IMR-90 (cell line): ENCODE data around the gene GPR89A. TPM values are rescaled to one million over a fixed set of nuclear protein-coding genes. Genes with fewer than 3 reads are reported as not detected.

Experiments used
- ATAC-seq: fragments of 200-7000 bp; cut with Tn5 transposase; 2 replicates; pipeline ENCODE4 v1.9.1; 2020; ENCODE audit warnings: low read depth, mild to moderate bottlenecking, moderate library complexity
- BruUV-seq: library from RNA; stranded (reverse); fragments of 400-500 nt; replicated peaks from 2 replicates; lab custom pipeline; 2021; lab: Mats Ljungman, UMichigan
- CTCF ChIA-PET: fragments of 300-600 bp; formaldehyde crosslinking; extraction: SDS; loops from one replicate; lab custom pipeline; 2021; ENCODE audit warnings: antibody characterized with exemption; lab: Yijun Ruan, JAX
- POLR2A ChIA-PET: fragments of 300-600 bp; sonication (Branson Sonifier 250); formaldehyde crosslinking; loops from one replicate; lab custom pipeline; 2022; ENCODE audit warnings: antibody characterized with exemption; ENCODE audit not compliant: unreplicated experiment; lab: Charles Lee
- DNase-seq: peaks from one replicate; pipeline ENCODE4 v3.0.0; 2013
- H2AFZ ChIP-seq: replicated peaks from 2 replicates; pipeline ENCODE3; 2013; ENCODE audit warnings: low read length, mild to moderate bottlenecking; ENCODE audit not compliant: poor library complexity
- H2AK5ac ChIP-seq: 2 replicates; pipeline ENCODE4 v1.6.1; 2013; ENCODE audit warnings: low read depth, low read length, inconsistent platforms
- H2AK9ac ChIP-seq: replicated peaks from 2 replicates; pipeline ENCODE3; 2013; ENCODE audit warnings: mild to moderate bottlenecking, low read depth, low read length, moderate library complexity; ENCODE audit not compliant: poor library complexity
- H2BK120ac ChIP-seq: 2 replicates; pipeline ENCODE4 v1.6.1; 2013; ENCODE audit warnings: low read depth, low read length, inconsistent platforms
- H2BK15ac ChIP-seq: 3 replicates; pipeline ENCODE4 v1.6.1; 2013; ENCODE audit warnings: low read depth, low read length, inconsistent platforms
- H2BK20ac ChIP-seq: 2 replicates; pipeline ENCODE4 v1.6.1; 2013; ENCODE audit warnings: low read depth, mild to moderate bottlenecking, inconsistent platforms, low read length, moderate library complexity
- H2BK5ac ChIP-seq: 2 replicates; pipeline ENCODE4 v1.6.1; 2013; ENCODE audit warnings: mild to moderate bottlenecking, low read depth, low read length, inconsistent platforms; ENCODE audit not compliant: poor library complexity, severe bottlenecking
- H3K14ac ChIP-seq: replicated peaks from 2 replicates; pipeline ENCODE4 v1.6.1; 2013; ENCODE audit warnings: low read depth, low read length, inconsistent platforms
- H3K18ac ChIP-seq: 2 replicates; pipeline ENCODE4 v1.6.1; 2013; ENCODE audit warnings: low read depth, low read length, control low read depth
- H3K23ac ChIP-seq: 2 replicates; pipeline ENCODE4 v1.6.1; 2013; ENCODE audit warnings: low read depth, low read length, inconsistent platforms
- H3K27ac ChIP-seq: 2 replicates; pipeline ENCODE4 v1.5.1; 2013; ENCODE audit warnings: mild to moderate bottlenecking, control low read depth, low read length; ENCODE audit not compliant: insufficient read depth
- H3K27me3 ChIP-seq: 2 replicates; pipeline ENCODE4 v1.6.1; 2013; ENCODE audit warnings: low read length; ENCODE audit not compliant: control insufficient read depth, insufficient read depth
- H3K36me3 ChIP-seq: 2 replicates; pipeline ENCODE4 v1.6.1; 2013; ENCODE audit warnings: low read length, mixed read lengths; ENCODE audit not compliant: control insufficient read depth, insufficient read depth
- H3K4ac ChIP-seq: 2 replicates; pipeline ENCODE4 v1.6.1; 2013; ENCODE audit warnings: low read depth, low read length, inconsistent platforms
- H3K4me1 ChIP-seq: 2 replicates; pipeline ENCODE4 v1.6.1; 2013; ENCODE audit warnings: low read length, mixed read lengths; ENCODE audit not compliant: control insufficient read depth, insufficient read depth
- H3K4me2 ChIP-seq: 2 replicates; pipeline ENCODE4 v1.6.1; 2013; ENCODE audit warnings: low read depth, mild to moderate bottlenecking, control low read depth, low read length, moderate library complexity
- H3K4me3 ChIP-seq: 2 replicates; pipeline ENCODE4 v1.5.1; 2013; ENCODE audit warnings: low read depth, mild to moderate bottlenecking, control low read depth, low read length, moderate library complexity; ENCODE audit not compliant: insufficient read depth
- H3K56ac ChIP-seq: 2 replicates; pipeline ENCODE4 v1.6.1; 2013; ENCODE audit warnings: low read length, inconsistent platforms; ENCODE audit not compliant: insufficient read depth; ENCODE audit errors: extremely low read depth
- H3K79me1 ChIP-seq, 2 experiments: 2 replicates each; pipeline ENCODE4 v1.6.1; 2013; ENCODE audit warnings: low read length in 2 of 2, inconsistent platforms in 1 of 2, low read depth in 1 of 2
- H3K9ac ChIP-seq: 2 replicates; pipeline ENCODE4 v1.6.1; 2013; ENCODE audit warnings: low read depth, low read length, control low read depth
- H3K9me1 ChIP-seq: 2 replicates; pipeline ENCODE4 v1.6.1; 2013; ENCODE audit warnings: low read length, inconsistent platforms; ENCODE audit not compliant: insufficient read depth
- H3K9me3 ChIP-seq: 2 replicates; pipeline ENCODE4 v1.6.1; 2013; ENCODE audit warnings: low read length; ENCODE audit not compliant: control insufficient read depth, insufficient read depth
- H4K20me1 ChIP-seq: 2 replicates; pipeline ENCODE4 v1.6.1; 2013; ENCODE audit warnings: low read length, inconsistent platforms; ENCODE audit not compliant: insufficient read depth
- H4K5ac ChIP-seq: 2 replicates; pipeline ENCODE4 v1.6.1; 2013; ENCODE audit warnings: mild to moderate bottlenecking, low read depth, low read length, control low read depth
- H4K8ac ChIP-seq, 2 experiments: 2 replicates each; pipeline ENCODE4 v1.6.1; 2013; ENCODE audit warnings: low read depth in 2 of 2, low read length in 2 of 2, control low read depth in 1 of 2, inconsistent platforms in 1 of 2
- H4K91ac ChIP-seq: 2 replicates; pipeline ENCODE4 v1.6.1; 2013; ENCODE audit warnings: low read depth, low read length, inconsistent platforms; ENCODE audit not compliant: insufficient read depth
- BHLHE40 ChIP-seq: fragments of 150-350 bp; IDR thresholded peaks from 2 replicates; pipeline ENCODE4 v1.6.1; 2016; ENCODE audit warnings: mild to moderate bottlenecking, low read depth, low read length
- CEBPB ChIP-seq: IDR thresholded peaks from 2 replicates; pipeline ENCODE4 v1.6.1; 2012; ENCODE audit warnings: low read depth, low read length, improper control_type of control experiment
- CHD1 ChIP-seq: IDR thresholded peaks from 2 replicates; pipeline ENCODE4 v1.6.1; 2012; ENCODE audit warnings: low read depth, low read length, improper control_type of control experiment
- CTCF ChIP-seq: conservative IDR thresholded peaks from 2 replicates; pipeline ENCODE4 v1.5.1; 2012; ENCODE audit warnings: mild to moderate bottlenecking, low read depth, low read length, improper control_type of control experiment
- MAFK ChIP-seq: IDR thresholded peaks from 2 replicates; pipeline ENCODE4 v1.6.1; 2012; ENCODE audit warnings: low read depth, low read length, improper control_type of control experiment
- POLR2A ChIP-seq: IDR thresholded peaks from 2 replicates; pipeline ENCODE4 v1.6.1; 2012; ENCODE audit warnings: mild to moderate bottlenecking, low read depth, low read length
- RAD21 ChIP-seq: IDR thresholded peaks from 2 replicates; pipeline ENCODE4 v1.6.1; 2012; ENCODE audit warnings: low read length, improper control_type of control experiment
- RCOR1 ChIP-seq: IDR thresholded peaks from 2 replicates; pipeline ENCODE4 v1.6.1; 2012; ENCODE audit warnings: mild to moderate bottlenecking, low read length, improper control_type of control experiment; ENCODE audit not compliant: insufficient replicate concordance
- RFX5 ChIP-seq: IDR thresholded peaks from 2 replicates; pipeline ENCODE4 v1.8.0; 2012; ENCODE audit warnings: low read depth, mild to moderate bottlenecking, low read length, moderate library complexity
- SMC3 ChIP-seq: fragments of 150-350 bp; IDR thresholded peaks from 2 replicates; pipeline ENCODE4 v1.6.1; 2016; ENCODE audit warnings: low read depth, mild to moderate bottlenecking, antibody characterized with exemption, low read length, moderate library complexity
- USF2 ChIP-seq: fragments of 150-350 bp; IDR thresholded peaks from 2 replicates; pipeline ENCODE4 v1.6.1; 2017; ENCODE audit warnings: mild to moderate bottlenecking, antibody characterized with exemption, low read length, low read depth
- WGBS, 2 experiments: methylation state at CpG; one replicate each; pipeline versions ENCODE4 v1.1.5 to v1.1.7; 2013; ENCODE audit warnings: missing lambda C conversion rate in 2 of 2; ENCODE audit not compliant: insufficient read length in 1 of 2; ENCODE audit errors: extremely low coverage in 2 of 2; 5-methylcytosine and 5-hydroxymethylcytosine counted together
- dilution Hi-C: fragments of 300-500 bp; cut with HindIII; formaldehyde crosslinking; loops from one replicate; pipeline ENCODE4 v1.14.3; 2018; ENCODE audit warnings: low sequenced_read_pairs; ENCODE audit not compliant: unreplicated experiment
- in situ Hi-C: fragments of 300-500 bp; cut with MboI; formaldehyde crosslinking; loops from 3 replicates; pipeline ENCODE4 v1.14.3; 2019; ENCODE audit warnings: low sequenced_read_pairs, inconsistent platforms, mixed read lengths
- intact Hi-C: fragments of 100-400 bp; cut with micrococcal nuclease; formaldehyde crosslinking; loops from 2 replicates; pipeline ENCODE4 v1.10.0; 2022
- polyA plus RNA-seq, 3 experiments: library from polyadenylated mRNA; depleted of rRNA; stranded (reverse); fragments of >200 nt; gene quantifications; 2 replicates each; pipeline ENCODE4 v1.2.3, GENCODE V29; 2012; ENCODE audit warnings: low replicate concordance in 1 of 3
- total RNA-seq: library from RNA; depleted of rRNA; stranded (reverse); fragments of >200 nt; gene quantifications from 2 replicates; pipeline ENCODE4 v1.2.3, GENCODE V29; 2012
- TF ChIP-seq, protein P1 (sequence below): fragments of 150-350 bp; IDR thresholded peaks from 2 replicates; pipeline ENCODE4 v1.6.1; 2016; ENCODE audit warnings: low read depth, mild to moderate bottlenecking, low read length, moderate library complexity, borderline replicate concordance

GPR89A gene
- total and polyA plus RNA-seq, 2 of the 4 experiments (the other 2 are of a cell fraction), result 13.5 to 29.0 TPM

DNA sequence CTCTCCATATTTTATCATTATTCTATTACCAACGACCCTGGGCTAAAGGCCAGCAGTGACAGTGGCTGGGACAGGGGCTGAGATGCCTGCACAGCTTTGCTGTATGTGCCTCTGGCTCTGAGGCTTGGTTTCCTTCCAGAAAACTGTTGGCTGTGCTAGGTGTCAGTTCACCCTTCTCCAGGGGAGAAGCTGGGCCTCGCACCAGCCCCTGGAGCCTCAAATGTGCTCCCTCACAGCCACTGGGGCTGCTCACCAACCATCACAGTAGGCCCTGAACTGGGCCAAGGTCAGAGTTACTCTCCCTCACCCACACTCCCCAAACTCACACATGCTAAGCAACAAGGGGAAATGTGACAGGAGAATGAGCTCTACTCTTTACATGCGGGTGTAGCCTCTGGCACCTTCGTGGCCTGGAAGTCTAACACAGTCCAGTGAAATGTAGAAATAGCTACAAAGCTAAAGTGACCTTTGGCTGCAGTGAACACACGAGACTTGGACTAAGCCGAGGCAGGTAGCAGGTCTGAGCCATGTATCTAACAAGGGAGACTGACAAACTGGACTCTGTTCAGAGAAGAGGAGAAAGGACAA lies 106.8 kb downstream of the GPR89A start (continued):
- TF ChIP-seq USF2, result no peak

DNA sequence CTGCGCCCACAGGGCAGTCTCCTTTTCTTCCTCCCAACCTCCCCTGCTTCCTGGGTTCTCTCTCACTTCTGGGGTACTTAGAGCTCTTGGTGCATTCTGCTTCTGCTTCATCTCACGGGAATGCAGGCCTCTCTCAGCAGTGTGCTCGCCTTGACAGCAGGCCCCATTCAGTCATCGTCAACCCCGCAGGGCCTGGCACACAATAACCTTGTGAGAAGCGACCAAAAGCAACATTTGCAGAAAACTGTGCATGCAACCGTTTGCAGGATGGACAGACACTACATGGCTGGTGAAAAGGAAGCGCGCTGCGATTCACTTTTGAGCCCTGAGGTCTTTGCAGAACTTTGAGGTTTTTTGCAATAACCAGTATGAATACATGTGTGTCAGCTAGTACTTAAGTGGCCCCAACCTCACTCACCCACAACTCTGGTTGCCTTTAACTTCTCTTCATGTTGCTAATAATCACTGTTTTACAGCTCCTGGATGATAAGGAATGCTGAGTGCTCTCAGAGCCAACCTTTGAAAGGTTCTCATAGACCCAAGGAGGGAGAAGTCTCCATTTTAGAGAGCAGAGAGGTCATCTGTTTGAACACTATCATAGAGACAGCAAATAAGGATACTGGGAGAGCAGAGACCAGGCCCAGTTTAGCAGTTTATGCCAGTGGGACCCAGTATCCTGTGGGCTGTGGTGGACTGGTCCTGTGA lies 109.0 kb downstream of the GPR89A start:
- in situ Hi-C loops (no loop called here), dilution Hi-C loops (no loop called here), intact Hi-C loops (no loop called here)
- DNase-seq (no peak), ATAC-seq (no peak)
- Histone ChIP-seq H2BK120ac (peak overlapping the region; percentile 89), H4K20me1 (no peaks in the 10 kb centered on the region), H3K4me2 (no peak overlapping the region), H2BK20ac (peak overlapping the region; percentile 70), H2BK15ac (peak overlapping the region; percentile 84), H3K18ac (peak overlapping the region; percentile 64; the same call in 1 of the 2 replicates), H3K27ac (no peak overlapping the region; the same call in 1 of the 2 replicates), H3K9ac (no peak overlapping the region), H4K5ac (peak overlapping the region; percentile 61; the same call in 1 of the 2 replicates), H3K14ac (peak overlapping the region; percentile 85), H3K4ac (peak overlapping the region; percentile 85), H3K4me1 (peaks cover 30% of the 10 kb centered on the region), H3K56ac (no peak overlapping the region), H2AK9ac (peak overlapping the region; percentile 83), H3K36me3 (no peaks in the 10 kb centered on the region), H3K4me3 (no peak overlapping the region), H3K27me3 (no peaks in the 10 kb centered on the region), H2AK5ac (peak overlapping the region; percentile 53), H4K91ac (peak overlapping the region; percentile 63), H3K23ac (peak overlapping the region; percentile 52; the same call in 1 of the 2 replicates), H3K9me3 (no peaks in the 10 kb centered on the region), H4K8ac (peak overlapping the region; percentile 34 to 85; a peak in 2 of 4 replicates), H3K9me1 (peaks cover 24% of the 10 kb centered on the region), H3K79me1 (no peaks in the 10 kb centered on the region; a peak in 1 of 4 replicates), H2BK5ac (peak overlapping the region; percentile 60), H2AFZ (peak overlapping the region; percentile 78)
- WGBS, 2 experiments, result 71% methylated on average over 5 of the region's 10 CpGs; no CpG with 5 or more reads in 1 of the 2 experiments
- BruUV-seq, result no TSS peak
- CTCF ChIA-PET, result no interaction called here
- POLR2A ChIA-PET, result no interaction called here
- TF ChIP-seq, protein P1, sequence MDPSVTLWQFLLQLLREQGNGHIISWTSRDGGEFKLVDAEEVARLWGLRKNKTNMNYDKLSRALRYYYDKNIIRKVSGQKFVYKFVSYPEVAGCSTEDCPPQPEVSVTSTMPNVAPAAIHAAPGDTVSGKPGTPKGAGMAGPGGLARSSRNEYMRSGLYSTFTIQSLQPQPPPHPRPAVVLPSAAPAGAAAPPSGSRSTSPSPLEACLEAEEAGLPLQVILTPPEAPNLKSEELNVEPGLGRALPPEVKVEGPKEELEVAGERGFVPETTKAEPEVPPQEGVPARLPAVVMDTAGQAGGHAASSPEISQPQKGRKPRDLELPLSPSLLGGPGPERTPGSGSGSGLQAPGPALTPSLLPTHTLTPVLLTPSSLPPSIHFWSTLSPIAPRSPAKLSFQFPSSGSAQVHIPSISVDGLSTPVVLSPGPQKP, result no peak
- TF ChIP-seq CHD1 (no peak), MAFK (no peak), RCOR1 (no peak), BHLHE40 (no peak), CTCF (no peak), RFX5 (no peak), POLR2A (no peak), RAD21 (no peak), CEBPB (no peak), SMC3 (no peak)
